ENCODE measurements around the gene EIF4B. TPM values are rescaled to one million over a fixed set of nuclear protein-coding genes. Genes with fewer than 3 reads are reported as not detected.

EIF4B gene
- total and polyA plus RNA-seq, 2 of the 13 experiments (the other 11 are each of a cell fraction or from before 2014, with no cell fraction given): 416 to 548 TPM

DNA sequence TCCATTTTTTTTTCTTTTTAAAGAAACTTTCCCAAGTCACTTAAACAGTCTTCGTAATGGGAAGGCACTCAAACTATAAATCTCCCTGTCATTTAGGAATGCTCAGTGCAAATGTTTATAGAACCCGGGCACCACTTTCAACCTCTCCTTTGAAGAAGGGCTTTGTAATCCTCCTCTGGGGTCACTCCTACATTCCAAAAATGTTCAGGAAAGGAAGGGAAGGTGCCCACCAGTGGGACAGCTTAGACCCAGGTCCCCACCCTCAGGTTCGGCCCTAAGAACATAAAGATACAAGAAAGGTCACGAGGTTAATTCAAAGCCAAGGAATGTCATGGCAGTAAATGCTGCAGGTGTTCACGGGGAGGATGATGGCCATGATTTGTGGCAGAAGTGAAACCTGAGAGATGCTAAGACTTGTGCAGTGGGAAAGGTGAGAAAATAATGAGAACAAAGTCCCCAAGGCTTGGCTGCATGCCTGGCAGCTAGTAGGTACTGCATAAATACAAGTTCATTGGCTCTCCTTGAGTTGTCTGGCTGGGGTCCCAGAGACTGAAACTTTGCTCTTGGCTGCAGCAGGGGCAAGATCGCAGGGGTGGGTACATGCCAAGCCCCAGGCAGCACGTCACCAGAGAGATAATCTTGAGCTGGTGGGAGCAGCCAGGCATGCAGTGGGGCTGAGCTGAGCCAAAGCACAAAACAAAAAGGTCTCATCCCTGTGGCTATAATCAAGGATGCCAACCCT lies 36.3 kb upstream of the EIF4B start (continued):
- TF ChIP-seq, protein P1, sequence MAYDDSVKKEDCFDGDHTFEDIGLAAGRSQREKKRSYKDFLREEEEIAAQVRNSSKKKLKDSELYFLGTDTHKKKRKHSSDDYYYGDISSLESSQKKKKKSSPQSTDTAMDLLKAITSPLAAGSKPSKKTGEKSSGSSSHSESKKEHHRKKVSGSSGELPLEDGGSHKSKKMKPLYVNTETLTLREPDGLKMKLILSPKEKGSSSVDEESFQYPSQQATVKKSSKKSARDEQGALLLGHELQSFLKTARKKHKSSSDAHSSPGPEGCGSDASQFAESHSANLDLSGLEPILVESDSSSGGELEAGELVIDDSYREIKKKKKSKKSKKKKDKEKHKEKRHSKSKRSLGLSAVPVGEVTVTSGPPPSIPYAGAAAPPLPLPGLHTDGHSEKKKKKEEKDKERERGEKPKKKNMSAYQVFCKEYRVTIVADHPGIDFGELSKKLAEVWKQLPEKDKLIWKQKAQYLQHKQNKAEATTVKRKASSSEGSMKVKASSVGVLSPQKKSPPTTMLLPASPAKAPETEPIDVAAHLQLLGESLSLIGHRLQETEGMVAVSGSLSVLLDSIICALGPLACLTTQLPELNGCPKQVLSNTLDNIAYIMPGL (CRISPR knock-in tag; IDR thresholded peaks at IDR 0.05; ENCODE audit: borderline replicate concordance in 1 of 2, low read depth in 1 of 2): no peak
- TF ChIP-seq ZNF7 (CRISPR knock-in tag; IDR thresholded peaks at IDR 0.05) (no peak), NCOA2 (CRISPR knock-in tag; IDR thresholded peaks at IDR 0.05) (peak; percentile 30; the same call in 1 of the 2 replicates), NR2F2 (IDR thresholded peaks at IDR 0.05; ENCODE audit: borderline replicate concordance, low read depth) (0 out of 2 replicates have a peak, but pooled peaks have one; percentile 20), NFYB (CRISPR knock-in tag; IDR thresholded peaks at IDR 0.05) (no peak), ISX (CRISPR knock-in tag; conservative IDR thresholded peaks at IDR 0.05) (no peak), ZNF430 (CRISPR knock-in tag; IDR thresholded peaks at IDR 0.05) (no peak), HNF4A (CRISPR knock-in tag; IDR thresholded peaks at IDR 0.05) (peak; percentile 44), ZNF720 (CRISPR knock-in tag; IDR thresholded peaks at IDR 0.05) (no peak), TCF7 (IDR thresholded peaks at IDR 0.05; ENCODE audit: low read depth) (peak; percentile 70), RNF2 (conservative IDR thresholded peaks at IDR 0.05; ENCODE audit: low read depth) (no peak), EP300 (IDR thresholded peaks at IDR 0.05; ENCODE audit: low read depth in 2 of 2, low read length in 2 of 2) (peak in 1 of 2 experiments; percentile 68; a peak in 2 of 4 replicates), EP300 (CRISPR knock-in tag; IDR thresholded peaks at IDR 0.05; ENCODE audit: borderline replicate concordance) (peak; percentile 26; the same call in 1 of the 2 replicates), ZNF660 (CRISPR knock-in tag; IDR thresholded peaks at IDR 0.05; ENCODE audit: borderline replicate concordance, low read depth) (no peak), MTF1 (CRISPR knock-in tag; IDR thresholded peaks at IDR 0.05) (no peak), NR2F6 (IDR thresholded peaks at IDR 0.05) (peak; percentile 71), NR2F6 (CRISPR knock-in tag; IDR thresholded peaks at IDR 0.05) (no peak), ZKSCAN5 (CRISPR knock-in tag; IDR thresholded peaks at IDR 0.05) (no peak), MATR3 (CRISPR knock-in tag; IDR thresholded peaks at IDR 0.05) (no peak)
- TF ChIP-seq, protein P2, sequence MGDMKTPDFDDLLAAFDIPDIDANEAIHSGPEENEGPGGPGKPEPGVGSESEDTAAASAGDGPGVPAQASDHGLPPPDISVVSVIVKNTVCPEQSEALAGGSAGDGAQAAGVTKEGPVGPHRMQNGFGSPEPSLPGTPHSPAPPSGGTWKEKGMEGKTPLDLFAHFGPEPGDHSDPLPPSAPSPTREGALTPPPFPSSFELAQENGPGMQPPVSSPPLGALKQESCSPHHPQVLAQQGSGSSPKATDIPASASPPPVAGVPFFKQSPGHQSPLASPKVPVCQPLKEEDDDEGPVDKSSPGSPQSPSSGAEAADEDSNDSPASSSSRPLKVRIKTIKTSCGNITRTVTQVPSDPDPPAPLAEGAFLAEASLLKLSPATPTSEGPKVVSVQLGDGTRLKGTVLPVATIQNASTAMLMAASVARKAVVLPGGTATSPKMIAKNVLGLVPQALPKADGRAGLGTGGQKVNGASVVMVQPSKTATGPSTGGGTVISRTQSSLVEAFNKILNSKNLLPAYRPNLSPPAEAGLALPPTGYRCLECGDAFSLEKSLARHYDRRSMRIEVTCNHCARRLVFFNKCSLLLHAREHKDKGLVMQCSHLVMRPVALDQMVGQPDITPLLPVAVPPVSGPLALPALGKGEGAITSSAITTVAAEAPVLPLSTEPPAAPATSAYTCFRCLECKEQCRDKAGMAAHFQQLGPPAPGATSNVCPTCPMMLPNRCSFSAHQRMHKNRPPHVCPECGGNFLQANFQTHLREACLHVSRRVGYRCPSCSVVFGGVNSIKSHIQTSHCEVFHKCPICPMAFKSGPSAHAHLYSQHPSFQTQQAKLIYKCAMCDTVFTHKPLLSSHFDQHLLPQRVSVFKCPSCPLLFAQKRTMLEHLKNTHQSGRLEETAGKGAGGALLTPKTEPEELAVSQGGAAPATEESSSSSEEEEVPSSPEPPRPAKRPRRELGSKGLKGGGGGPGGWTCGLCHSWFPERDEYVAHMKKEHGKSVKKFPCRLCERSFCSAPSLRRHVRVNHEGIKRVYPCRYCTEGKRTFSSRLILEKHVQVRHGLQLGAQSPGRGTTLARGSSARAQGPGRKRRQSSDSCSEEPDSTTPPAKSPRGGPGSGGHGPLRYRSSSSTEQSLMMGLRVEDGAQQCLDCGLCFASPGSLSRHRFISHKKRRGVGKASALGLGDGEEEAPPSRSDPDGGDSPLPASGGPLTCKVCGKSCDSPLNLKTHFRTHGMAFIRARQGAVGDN (CRISPR knock-in tag; IDR thresholded peaks at IDR 0.05): peak; percentile 34
- TF ChIP-seq, protein P3, sequence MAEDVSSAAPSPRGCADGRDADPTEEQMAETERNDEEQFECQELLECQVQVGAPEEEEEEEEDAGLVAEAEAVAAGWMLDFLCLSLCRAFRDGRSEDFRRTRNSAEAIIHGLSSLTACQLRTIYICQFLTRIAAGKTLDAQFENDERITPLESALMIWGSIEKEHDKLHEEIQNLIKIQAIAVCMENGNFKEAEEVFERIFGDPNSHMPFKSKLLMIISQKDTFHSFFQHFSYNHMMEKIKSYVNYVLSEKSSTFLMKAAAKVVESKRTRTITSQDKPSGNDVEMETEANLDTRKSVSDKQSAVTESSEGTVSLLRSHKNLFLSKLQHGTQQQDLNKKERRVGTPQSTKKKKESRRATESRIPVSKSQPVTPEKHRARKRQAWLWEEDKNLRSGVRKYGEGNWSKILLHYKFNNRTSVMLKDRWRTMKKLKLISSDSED (CRISPR knock-in tag; IDR thresholded peaks at IDR 0.05): no peak
- TF ChIP-seq, protein P4, sequence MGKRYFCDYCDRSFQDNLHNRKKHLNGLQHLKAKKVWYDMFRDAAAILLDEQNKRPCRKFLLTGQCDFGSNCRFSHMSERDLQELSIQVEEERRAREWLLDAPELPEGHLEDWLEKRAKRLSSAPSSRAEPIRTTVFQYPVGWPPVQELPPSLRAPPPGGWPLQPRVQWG (CRISPR knock-in tag; IDR thresholded peaks at IDR 0.05; ENCODE audit: borderline replicate concordance, low read depth): no peak
- TF ChIP-seq, protein P5, sequence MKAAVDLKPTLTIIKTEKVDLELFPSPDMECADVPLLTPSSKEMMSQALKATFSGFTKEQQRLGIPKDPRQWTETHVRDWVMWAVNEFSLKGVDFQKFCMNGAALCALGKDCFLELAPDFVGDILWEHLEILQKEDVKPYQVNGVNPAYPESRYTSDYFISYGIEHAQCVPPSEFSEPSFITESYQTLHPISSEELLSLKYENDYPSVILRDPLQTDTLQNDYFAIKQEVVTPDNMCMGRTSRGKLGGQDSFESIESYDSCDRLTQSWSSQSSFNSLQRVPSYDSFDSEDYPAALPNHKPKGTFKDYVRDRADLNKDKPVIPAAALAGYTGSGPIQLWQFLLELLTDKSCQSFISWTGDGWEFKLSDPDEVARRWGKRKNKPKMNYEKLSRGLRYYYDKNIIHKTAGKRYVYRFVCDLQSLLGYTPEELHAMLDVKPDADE (CRISPR knock-in tag; IDR thresholded peaks at IDR 0.05): no peak
